Endothelial cell of umbilical vein (primary cell): ENCODE results near the gene OBP2B. TPM values are rescaled to one million over a fixed set of nuclear protein-coding genes. Genes with fewer than 3 reads are reported as not detected.
"Not testable (repeated sequence)": the region's sequence is repeated elsewhere in the genome, so short reads cannot be mapped to it uniquely, and the experiment has no call there.

Experiments
- BruUV-seq: library from RNA; stranded (reverse); fragments of 400-500 nt; replicated peaks from 2 replicates; lab custom pipeline; 2021; lab: Mats Ljungman, UMichigan
- CTCF ChIA-PET: fragments of 300-600, 350-600 bp; sonication (Branson Sonifier 250); formaldehyde crosslinking; loops from one replicate; lab custom pipeline; 2021; ENCODE audit warnings: antibody characterized with exemption, inconsistent platforms; lab: Charles Lee
- POLR2A ChIA-PET: fragments of 300-600, 350-600 bp; sonication (Branson Sonifier 250); formaldehyde crosslinking; loops from one replicate; lab custom pipeline; 2021; ENCODE audit warnings: antibody characterized with exemption, inconsistent platforms; lab: Charles Lee
- DNase-seq: peaks from one replicate; pipeline ENCODE4 v3.0.0-alpha.2; 2011; ENCODE audit warnings: low read depth, low spot score
- FAIRE-seq: peaks from 2 replicates; lab custom pipeline; 2011; peaks lifted over from hg19 to GRCh38; lab: Jason Lieb, UNC
- H2AFZ ChIP-seq: 2 replicates; pipeline ENCODE4 v1.6.0; 2012; ENCODE audit warnings: low read depth, low read length, control low read depth, inconsistent platforms
- H3K27ac ChIP-seq: 2 replicates; pipeline ENCODE4 v1.5.1; 2011; ENCODE audit warnings: low read depth, mild to moderate bottlenecking, control low read depth, low read length, moderate library complexity; ENCODE audit not compliant: insufficient read depth
- H3K27me3 ChIP-seq, 2 experiments: 2 replicates each; pipeline versions ENCODE4 v1.6.0 to v1.6.1; 2011; ENCODE audit warnings: low read length in 2 of 2, mixed read lengths in 1 of 2; ENCODE audit not compliant: control insufficient read depth in 2 of 2, insufficient read depth in 2 of 2
- H3K36me3 ChIP-seq, 2 experiments: 2 replicates in 1 of 2; 3 replicates in 1 of 2; pipeline ENCODE4 v1.5.1; 2011; ENCODE audit warnings: low read length in 2 of 2, mild to moderate bottlenecking in 1 of 2, moderate library complexity in 1 of 2; ENCODE audit not compliant: control insufficient read depth in 2 of 2, insufficient read depth in 2 of 2; ENCODE audit errors: extremely low read depth in 1 of 2
- H3K4me1 ChIP-seq: 3 replicates; pipeline ENCODE4 v1.5.1; 2011; ENCODE audit warnings: mild to moderate bottlenecking, low read length; ENCODE audit not compliant: control insufficient read depth, insufficient read depth; ENCODE audit errors: extremely low read depth
- H3K4me2 ChIP-seq: 2 replicates; pipeline ENCODE4 v1.6.1; 2011; ENCODE audit warnings: low read length, control low read depth, mixed read lengths; ENCODE audit not compliant: insufficient read depth
- H3K4me3 ChIP-seq, 3 experiments: fragments of 200-600 bp in 1 of 3; sonication (generic), shearing (Covaris generic) in 1 of 3; replicated peaks in 1 of 3; 2 replicates each; pipeline ENCODE4 v1.5.1; 2011 to 2016; ENCODE audit warnings: control low read depth in 3 of 3, low read length in 3 of 3, mild to moderate bottlenecking in 2 of 3, inconsistent platforms in 1 of 3, low read depth in 1 of 3, moderate library complexity in 1 of 3; ENCODE audit not compliant: insufficient read depth in 1 of 3
- H3K79me2 ChIP-seq: 2 replicates; pipeline ENCODE4 v1.6.0; 2012; ENCODE audit warnings: low read length, inconsistent platforms; ENCODE audit not compliant: control insufficient read depth, insufficient read depth
- H3K9ac ChIP-seq: replicated peaks from 2 replicates; pipeline ENCODE3; 2011; ENCODE audit warnings: low read length, control low read depth; ENCODE audit not compliant: insufficient read depth; ENCODE audit errors: extremely low read depth
- H3K9me1 ChIP-seq: replicated peaks from 3 replicates; pipeline ENCODE4 v1.6.0; 2011; ENCODE audit warnings: mild to moderate bottlenecking, low read length; ENCODE audit not compliant: control insufficient read depth, insufficient read depth; ENCODE audit errors: extremely low read depth
- H3K9me3 ChIP-seq: replicated peaks from 2 replicates; pipeline ENCODE4 v1.5.1; 2012; ENCODE audit warnings: low read length, inconsistent platforms; ENCODE audit not compliant: control insufficient read depth, insufficient read depth
- H4K20me1 ChIP-seq: replicated peaks from 2 replicates; pipeline ENCODE3; 2011; ENCODE audit warnings: mild to moderate bottlenecking, low read length; ENCODE audit not compliant: control insufficient read depth, insufficient read depth; ENCODE audit errors: extremely low read depth
- dilution Hi-C: fragments of 300-500 bp; cut with MboI; formaldehyde crosslinking; loops from one replicate; pipeline ENCODE4 v1.15.0; 2019; ENCODE audit warnings: low sequenced_read_pairs; ENCODE audit not compliant: extremely low pct_ligation_motif_present
- intact Hi-C: fragments of 100-400 bp; cut with micrococcal nuclease; formaldehyde crosslinking; loops from one replicate; pipeline ENCODE4 v1.10.0; 2022
- polyA plus RNA-seq, 4 experiments: library from polyadenylated mRNA; depleted of rRNA in 3 of 4; stranded (reverse) in 3 of 4; unstranded in 1 of 4; fragments of >200 nt; gene quantifications; 2 replicates each; pipeline versions ENCODE4 v1.2.1 to v1.2.3, GENCODE V29; 2011 to 2012; ENCODE audit warnings: missing spikeins in 1 of 4
- total RNA-seq: library from RNA; stranded (reverse); gene quantifications from 2 replicates; pipeline ENCODE4 v1.2.3, GENCODE V29; 2021

Gene OBP2B
- total and polyA plus RNA-seq, 2 donors (not counting 3 experiments of a cell fraction or from before 2014, with no cell fraction given): not detected

DNA sequence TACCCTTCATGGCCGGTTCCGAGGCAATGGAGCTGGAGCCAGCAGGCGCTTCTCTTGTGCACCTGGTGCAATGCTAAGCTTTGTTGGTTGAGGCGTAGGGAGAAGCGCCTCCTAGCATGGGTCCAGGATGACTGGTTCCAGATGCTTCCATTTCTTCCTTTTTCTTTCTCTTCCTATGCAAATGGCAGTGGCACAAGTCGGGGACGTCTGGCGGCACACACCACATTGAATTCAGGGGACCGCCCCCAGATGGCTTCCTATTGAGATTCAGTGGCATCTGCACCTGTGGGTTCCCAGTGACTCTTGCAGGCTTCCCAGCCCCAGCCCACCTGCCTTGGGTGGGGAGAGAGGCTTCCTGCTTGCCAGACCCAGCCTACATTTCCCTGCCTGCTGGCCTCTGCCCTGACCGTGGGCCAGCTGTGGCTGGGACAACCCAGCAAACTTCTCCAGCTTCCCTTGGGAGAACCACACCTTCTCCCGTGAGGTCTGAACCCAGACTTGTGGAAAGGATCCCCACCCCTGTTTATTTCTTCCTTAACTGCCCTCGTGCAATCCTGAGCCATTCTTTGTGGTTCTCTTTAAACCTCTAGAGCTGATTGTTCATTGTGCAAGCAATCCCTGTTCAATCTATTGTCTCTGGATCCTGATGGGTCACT, 8.4 kb upstream of the OBP2B start:
- intact Hi-C loops, H3K9me1 ChIP-seq, H3K27ac ChIP-seq, H4K20me1 ChIP-seq, POLR2A ChIA-PET, dilution Hi-C loops, DNase-seq, BruUV-seq, H2AFZ ChIP-seq, H3K4me3 ChIP-seq, H3K4me2 ChIP-seq, H3K4me1 ChIP-seq, H3K9me3 ChIP-seq, H3K79me2 ChIP-seq, FAIRE-seq, H3K9ac ChIP-seq, H3K36me3 ChIP-seq, H3K27me3 ChIP-seq: not testable (repeated sequence)
- CTCF ChIA-PET: interaction anchor here (0.8 kb wide), 1 partner anchor 31 kb away, joined by 5 read pairs; no protein-coding TSS in a partner anchor

DNA sequence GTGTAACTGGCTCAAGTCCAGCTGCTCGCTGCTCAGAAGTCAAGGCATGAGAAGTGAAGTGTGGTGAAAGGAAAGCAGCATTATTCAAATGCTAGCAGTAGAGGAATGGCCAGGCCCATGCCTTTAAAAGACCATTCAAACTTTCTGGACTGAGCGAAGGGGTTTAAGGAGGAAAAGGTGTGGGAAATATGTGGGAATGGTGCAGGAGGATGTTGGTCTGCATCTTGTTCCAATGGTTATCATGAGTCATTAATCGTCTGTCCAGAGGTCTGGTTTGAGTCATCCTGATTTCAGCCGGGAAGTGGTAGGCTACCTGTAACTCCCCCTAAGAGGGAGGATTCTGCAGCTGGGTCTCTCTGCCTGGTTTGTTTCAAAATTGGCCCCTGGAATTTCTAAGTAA, 5.2 kb upstream of the OBP2B start:
- H3K9me3 ChIP-seq, H3K4me2 ChIP-seq, BruUV-seq, POLR2A ChIA-PET, H3K9me1 ChIP-seq, intact Hi-C loops, CTCF ChIA-PET, H4K20me1 ChIP-seq, DNase-seq, H3K36me3 ChIP-seq, H3K79me2 ChIP-seq, FAIRE-seq, H3K9ac ChIP-seq, H3K27ac ChIP-seq, dilution Hi-C loops, H2AFZ ChIP-seq, H3K4me1 ChIP-seq, H3K4me3 ChIP-seq, H3K27me3 ChIP-seq: not testable (repeated sequence)
